Activated B cell treated with CpG ODN at 0.5 μM for 24 hours (primary cell): ENCODE measurements around the gene FYN. TPM values are rescaled to one million over a fixed set of nuclear protein-coding genes. Genes with fewer than 3 reads are reported as not detected.
"Not testable (repeated sequence)": the region's sequence is repeated elsewhere in the genome, so short reads cannot be mapped to it uniquely, and the experiment has no call there.

Experiments used
- ATAC-seq: fragments of 200-7000 bp; cut with Tn5 transposase; one replicate; pipeline ENCODE4 v1.10.0; 2021; ENCODE audit warnings: low read depth, mild to moderate bottlenecking, moderate library complexity
- CTCF ChIA-PET: fragments of 350-600 bp; sonication (Branson Sonifier 250); formaldehyde crosslinking; loops from one replicate; lab custom pipeline; 2021; ENCODE audit warnings: antibody characterized with exemption; lab: Charles Lee
- POLR2A ChIA-PET: fragments of 350-600 bp; sonication (Branson Sonifier 250); formaldehyde crosslinking; loops from one replicate; lab custom pipeline; 2021; ENCODE audit warnings: antibody characterized with exemption; lab: Charles Lee
- DNase-seq: peaks from one replicate; pipeline ENCODE4 v3.0.0; 2022
- H3K27ac Mint-ChIP-seq: one replicate; pipeline ENCODE4 v1.8.0; 2020; ENCODE audit warnings: mixed read lengths
- H3K27me3 Mint-ChIP-seq: one replicate; pipeline ENCODE4 v1.8.0; 2021; ENCODE audit warnings: mixed read lengths
- H3K36me3 Mint-ChIP-seq: one replicate; pipeline ENCODE4 v1.8.0; 2021; ENCODE audit warnings: low read depth, mixed read lengths
- H3K4me1 Mint-ChIP-seq: one replicate; pipeline ENCODE4 v1.8.0; 2021; ENCODE audit warnings: mixed read lengths
- H3K4me3 Mint-ChIP-seq: one replicate; pipeline ENCODE4 v1.8.0; 2020; ENCODE audit warnings: mild to moderate bottlenecking, mixed read lengths
- H3K9me3 Mint-ChIP-seq: one replicate; pipeline ENCODE4 v1.8.0; 2020; ENCODE audit warnings: mixed read lengths
- intact Hi-C: fragments of 100-400 bp; cut with micrococcal nuclease; formaldehyde crosslinking; loops from one replicate; pipeline ENCODE4 v1.15.1; 2024
- total RNA-seq: library from RNA; stranded (reverse); gene quantifications from 2 replicates; pipeline ENCODE4 v1.2.3, GENCODE V29; 2022
- TF ChIP-seq, protein P1 (sequence below): fragments of 200-600 bp; IDR thresholded peaks from one replicate; pipeline ENCODE4 v1.8.0; 2022; ENCODE audit warnings: antibody characterized with exemption, mild to moderate bottlenecking

Gene FYN
- total RNA-seq, 1 donor from 2014 or later, result 64.7 TPM

DNA sequence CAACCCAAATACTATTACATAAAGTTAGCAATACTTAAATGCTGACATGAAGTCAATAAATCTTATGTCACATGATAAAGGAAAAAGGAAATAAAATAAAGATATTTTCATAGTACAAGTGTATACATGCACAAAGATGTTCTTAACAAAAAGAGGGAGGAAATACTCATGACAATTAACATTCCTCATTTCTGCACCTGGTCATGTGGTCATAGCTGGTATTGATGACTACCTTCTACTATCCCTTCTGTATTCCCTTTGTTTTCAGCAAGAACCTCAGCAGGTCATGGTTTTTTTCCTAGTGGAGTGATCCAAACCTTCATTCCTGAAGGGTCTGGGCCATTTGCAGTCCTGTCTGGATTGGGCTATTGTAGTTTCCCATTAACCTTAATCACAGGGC lies 43.5 kb upstream of the FYN start:
- no peaks in the 10 kb centered on the region for H3K9me3 Mint-ChIP-seq
- ATAC-seq (no peak), DNase-seq (no peak)
- H3K27me3 Mint-ChIP-seq, result no peaks in the 10 kb centered on the region
- TF ChIP-seq, protein P1, sequence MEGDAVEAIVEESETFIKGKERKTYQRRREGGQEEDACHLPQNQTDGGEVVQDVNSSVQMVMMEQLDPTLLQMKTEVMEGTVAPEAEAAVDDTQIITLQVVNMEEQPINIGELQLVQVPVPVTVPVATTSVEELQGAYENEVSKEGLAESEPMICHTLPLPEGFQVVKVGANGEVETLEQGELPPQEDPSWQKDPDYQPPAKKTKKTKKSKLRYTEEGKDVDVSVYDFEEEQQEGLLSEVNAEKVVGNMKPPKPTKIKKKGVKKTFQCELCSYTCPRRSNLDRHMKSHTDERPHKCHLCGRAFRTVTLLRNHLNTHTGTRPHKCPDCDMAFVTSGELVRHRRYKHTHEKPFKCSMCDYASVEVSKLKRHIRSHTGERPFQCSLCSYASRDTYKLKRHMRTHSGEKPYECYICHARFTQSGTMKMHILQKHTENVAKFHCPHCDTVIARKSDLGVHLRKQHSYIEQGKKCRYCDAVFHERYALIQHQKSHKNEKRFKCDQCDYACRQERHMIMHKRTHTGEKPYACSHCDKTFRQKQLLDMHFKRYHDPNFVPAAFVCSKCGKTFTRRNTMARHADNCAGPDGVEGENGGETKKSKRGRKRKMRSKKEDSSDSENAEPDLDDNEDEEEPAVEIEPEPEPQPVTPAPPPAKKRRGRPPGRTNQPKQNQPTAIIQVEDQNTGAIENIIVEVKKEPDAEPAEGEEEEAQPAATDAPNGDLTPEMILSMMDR, result no peak
- ChIA-PET CTCF (no interaction called here), POLR2A (no interaction called here)
- no peaks in the 10 kb centered on the region for H3K4me1 Mint-ChIP-seq
- no peak overlapping the region for H3K4me3 Mint-ChIP-seq
- H3K36me3 Mint-ChIP-seq, result no peaks in the 10 kb centered on the region
- intact Hi-C loops, result no loop called here
- no peak overlapping the region for H3K27ac Mint-ChIP-seq

DNA sequence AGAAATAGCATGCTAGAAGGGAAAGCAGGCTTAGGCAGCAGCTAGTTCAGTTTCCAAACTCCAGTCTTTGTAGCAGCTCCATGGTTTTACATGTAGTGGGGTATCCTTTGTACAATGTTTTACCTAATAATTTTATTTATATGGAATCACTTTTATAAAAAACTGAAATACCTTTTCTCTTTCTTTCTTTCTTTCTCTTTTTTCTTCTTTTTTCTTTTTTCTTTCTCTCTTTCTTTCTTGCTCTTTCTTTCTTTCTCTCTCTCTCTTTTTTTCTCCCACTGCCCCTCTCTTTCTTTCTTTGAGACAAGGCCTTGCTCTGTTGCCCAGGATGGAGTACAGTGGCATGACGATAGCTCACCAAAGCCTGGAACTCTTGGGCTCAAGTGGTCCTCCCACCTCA lies 41.4 kb upstream of the FYN start:
- Mint-ChIP-seq H3K4me3 (no peak overlapping the region), H3K36me3 (no peaks in the 10 kb centered on the region), H3K4me1 (no peaks in the 10 kb centered on the region), H3K9me3 (no peaks in the 10 kb centered on the region), H3K27ac (no peak overlapping the region), H3K27me3 (no peaks in the 10 kb centered on the region)
- TF ChIP-seq, protein P1, result no peak
- DNase-seq, result no peak
- CTCF ChIA-PET, result no interaction called here
- intact Hi-C loops, result no loop called here
- POLR2A ChIA-PET, result no interaction called here
- ATAC-seq, result no peak

DNA sequence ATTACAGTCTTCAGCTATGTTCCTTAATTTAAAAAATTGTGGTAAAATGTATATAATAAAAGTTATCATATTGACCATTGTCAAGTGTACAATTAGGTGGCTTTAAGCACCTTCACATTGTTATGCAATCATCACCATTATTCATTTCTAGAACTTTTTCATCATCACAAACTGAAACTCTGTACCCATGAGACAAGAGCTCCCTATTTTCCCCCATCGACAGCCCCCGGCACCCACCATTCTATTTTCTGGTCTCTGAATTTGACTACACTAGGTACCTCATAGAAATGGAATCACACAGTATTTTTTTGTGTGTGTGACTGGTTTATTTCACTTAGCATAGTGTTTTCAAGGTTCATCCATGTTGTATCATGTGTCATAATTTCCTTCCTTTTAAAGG lies 39.7 kb upstream of the FYN start:
- peaks cover 5% of the 10 kb centered on the region for H3K27me3 Mint-ChIP-seq
- no peaks in the 10 kb centered on the region for H3K9me3 Mint-ChIP-seq
- no peak for DNase-seq
- H3K4me3 Mint-ChIP-seq, result no peak overlapping the region
- no peaks in the 10 kb centered on the region for H3K4me1 Mint-ChIP-seq
- TF ChIP-seq, protein P1, result no peak
- no peak for ATAC-seq
- intact Hi-C loops, result no loop called here
- CTCF ChIA-PET, result no interaction called here
- no peaks in the 10 kb centered on the region for H3K36me3 Mint-ChIP-seq
- POLR2A ChIA-PET, result no interaction called here
- no peak overlapping the region for H3K27ac Mint-ChIP-seq

DNA sequence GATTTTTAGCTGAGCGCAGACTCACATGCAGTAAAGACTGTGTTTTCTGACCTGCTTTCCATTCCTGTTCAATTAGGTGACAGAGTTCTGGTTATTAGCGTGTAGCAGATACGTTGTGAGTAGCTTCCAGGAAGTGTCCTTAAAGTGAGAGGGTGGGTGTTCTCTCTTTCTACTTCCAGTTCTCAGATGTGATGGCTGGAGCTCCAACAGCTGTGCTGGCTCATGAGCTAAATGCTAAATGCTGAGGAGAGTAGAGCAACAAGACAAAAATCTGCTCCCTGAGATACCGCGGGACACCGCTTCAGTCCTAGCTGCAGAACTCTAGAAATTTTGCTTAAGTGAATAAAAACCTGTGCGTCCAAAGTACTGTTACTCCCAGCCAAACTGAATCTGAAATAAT lies 38.2 kb upstream of the FYN start:
- TF ChIP-seq, protein P1, result no peak
- Mint-ChIP-seq H3K27ac (no peak overlapping the region), H3K36me3 (no peaks in the 10 kb centered on the region), H3K4me3 (no peak overlapping the region), H3K9me3 (no peaks in the 10 kb centered on the region), H3K4me1 (no peaks in the 10 kb centered on the region), H3K27me3 (peaks cover 5% of the 10 kb centered on the region)
- intact Hi-C loops, result no loop called here
- POLR2A ChIA-PET, result no interaction called here
- CTCF ChIA-PET, result no interaction called here
- ATAC-seq, result no peak
- DNase-seq, result no peak

DNA sequence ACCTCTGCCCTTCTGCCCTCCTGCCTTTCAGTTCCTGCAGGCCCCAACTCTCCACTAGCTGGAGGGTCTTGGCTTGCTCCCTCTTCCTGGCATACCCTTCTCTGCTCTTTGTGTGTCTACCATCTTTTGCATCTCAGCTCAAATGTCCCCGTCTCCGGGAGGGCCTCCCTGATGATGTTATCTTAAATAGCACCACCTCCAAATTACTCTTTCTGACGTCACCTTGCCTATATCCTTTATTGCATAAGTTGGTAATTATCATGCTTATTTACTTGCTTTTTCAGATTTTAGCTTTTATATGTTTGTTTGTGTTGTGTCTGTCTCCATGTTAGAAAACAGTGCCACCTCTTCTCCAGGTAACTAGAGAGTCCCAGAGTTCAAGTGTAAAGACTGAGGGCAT lies 36.0 kb upstream of the FYN start:
- ChIA-PET CTCF (no interaction called here), POLR2A (no interaction called here)
- H3K9me3 Mint-ChIP-seq, result no peaks in the 10 kb centered on the region
- ATAC-seq (no peak), DNase-seq (no peak)
- no peak overlapping the region for H3K4me3 Mint-ChIP-seq
- peaks cover 5% of the 10 kb centered on the region for H3K27me3 Mint-ChIP-seq
- no peaks in the 10 kb centered on the region for H3K4me1 Mint-ChIP-seq
- intact Hi-C loops, result no loop called here
- H3K27ac Mint-ChIP-seq, result no peak overlapping the region
- TF ChIP-seq, protein P1, result no peak
- no peaks in the 10 kb centered on the region for H3K36me3 Mint-ChIP-seq

DNA sequence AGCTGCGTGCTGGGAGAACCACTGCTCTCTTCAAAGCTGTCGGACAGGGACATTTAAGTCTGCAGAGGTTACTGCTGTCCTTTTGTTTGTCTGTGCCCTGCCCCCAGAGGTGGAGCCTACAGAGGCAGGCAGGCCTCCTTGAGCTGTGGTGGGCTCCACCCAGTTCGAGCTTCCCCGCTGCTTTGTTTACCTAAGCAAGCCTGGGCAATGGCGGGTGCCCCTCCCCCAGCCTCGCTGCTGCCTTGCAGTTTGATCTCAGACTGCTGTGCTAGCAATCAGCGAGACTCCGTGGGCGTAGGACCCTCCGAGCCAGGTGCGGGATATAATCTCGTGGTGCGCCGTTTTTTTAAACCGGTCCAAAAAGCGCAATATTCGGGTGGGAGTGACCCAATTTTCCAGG lies 35.1 kb upstream of the FYN start:
- H3K9me3 Mint-ChIP-seq, DNase-seq, ATAC-seq, intact Hi-C loops, H3K4me3 Mint-ChIP-seq, H3K27ac Mint-ChIP-seq, CTCF ChIA-PET, POLR2A ChIA-PET, H3K4me1 Mint-ChIP-seq, H3K36me3 Mint-ChIP-seq, H3K27me3 Mint-ChIP-seq: not testable (repeated sequence)
